GM21447 (cell line): ENCODE data around the gene OCA2.
"Not testable (repeated sequence)": the region's sequence is repeated elsewhere in the genome, so short reads cannot be mapped to it uniquely, and the experiment has no call there.

Experiments used
- ATAC-seq: cut with Tn5 transposase; IDR thresholded peaks from one replicate; pipeline ENCODE4 v1.9.1; 2021; ENCODE audit not compliant: unreplicated experiment

Gene OCA2

GRCh38 chr15:27743638-27744037 lies 355.5 kb downstream of the OCA2 start:
- ATAC-seq = no peak

- ATAC-seq = no peak
These were observed 356.2 kb downstream of the OCA2 start for GRCh38 chr15:27742751-27743477.

GRCh38 chr15:27741226-27741860 lies 357.8 kb downstream of the OCA2 start:
- no peak for ATAC-seq

GRCh38 chr15:27734785-27735495 lies 364.2 kb downstream of the OCA2 start:
- no peak for ATAC-seq

- no peak for ATAC-seq
These were observed 367.3 kb downstream of the OCA2 start for GRCh38 chr15:27731776-27732175.

- no peak for ATAC-seq
These were observed 368.2 kb downstream of the OCA2 start for GRCh38 chr15:27730868-27731267.

GRCh38 chr15:27725731-27726130 lies 373.4 kb downstream of the OCA2 start:
- ATAC-seq = no peak

- no peak for ATAC-seq
These were observed 375.3 kb downstream of the OCA2 start for GRCh38 chr15:27723821-27724220.

- ATAC-seq = no peak
These were observed 377.0 kb downstream of the OCA2 start for GRCh38 chr15:27722102-27722501.

- ATAC-seq = no peak
These were observed 384.4 kb downstream of the OCA2 start for GRCh38 chr15:27714675-27715074.

GRCh38 chr15:27713850-27714249 lies 385.3 kb downstream of the OCA2 start:
- not testable (repeated sequence) for ATAC-seq

GRCh38 chr15:27707257-27707656 lies 391.9 kb downstream of the OCA2 start:
- ATAC-seq = no peak

GRCh38 chr15:27706300-27706699 lies 392.8 kb downstream of the OCA2 start:
- no peak for ATAC-seq

- ATAC-seq = no peak
These were observed 394.1 kb downstream of the OCA2 start for GRCh38 chr15:27705056-27705455.
